Pancreas (tissue), 10 donors: ENCODE measurements around the gene ZFAND2B. TPM values are rescaled to one million over a fixed set of nuclear protein-coding genes. Genes with fewer than 3 reads are reported as not detected.
A peak's percentile ranks its signal among the peaks of the same experiment; 100 is the strongest.

ENCODE experiments used
- ATAC-seq, 4 donors: fragments of 200-7000 bp; cut with Tn5 transposase; one replicate each; pipeline versions ENCODE4 v1.8.0 to v1.9.1; 2020; ENCODE audit warnings: mild to moderate bottlenecking in 4 of 4, moderate library complexity in 4 of 4
- DNase-seq, 6 donors: peaks; one replicate each; pipeline ENCODE4 v3.0.0-alpha.2; 2020
- FAIRE-seq: peaks from 2 replicates; lab custom pipeline; 2012; peaks lifted over from hg19 to GRCh38; lab: Jason Lieb, UNC
- H3K27ac ChIP-seq, 4 donors: fragments of 200-600 bp; sonication (generic); 1 replicate in 3 of 4; 2 replicates in 1 of 4; pipeline versions ENCODE4 v1.5.0 to v1.8.0; 2020
- H3K27me3 ChIP-seq, 4 donors: fragments of 200-600 bp; one replicate each; pipeline ENCODE4 v1.8.0; 2021
- H3K36me3 ChIP-seq, 3 donors: fragments of 200-600 bp; sonication (generic) in 1 of 3; one replicate each; pipeline versions ENCODE4 v1.5.0 to v1.8.0; 2020 to 2021
- H3K4me1 ChIP-seq, 3 donors: fragments of 200-600 bp; one replicate each; pipeline ENCODE4 v1.8.0; 2021
- H3K4me3 ChIP-seq, 4 donors: fragments of 200-600 bp; sonication (generic) in 2 of 4; one replicate each; pipeline versions ENCODE4 v1.5.0 to v1.8.0; 2020 to 2021
- H3K9me3 ChIP-seq, 4 donors: fragments of 200-600 bp; one replicate each; pipeline ENCODE4 v1.8.0; 2021
- WGBS, 2 donors: extraction: QIAGEN DNeasy Blood & Tissue Kit; methylation state at CpG; one replicate each; pipeline ENCODE4 v1.1.7; 2013; 5-methylcytosine and 5-hydroxymethylcytosine counted together
- intact Hi-C, 3 donors: fragments of 100-400 bp; cut with DNase I; formaldehyde crosslinking; loops; one replicate each; pipeline versions ENCODE4 v1.11.1 to v1.14.2; 2022
- polyA plus RNA-seq, 2 donors: library from polyadenylated mRNA; stranded (reverse); fragments of 200-250 nt; gene quantifications; one replicate each; pipeline ENCODE4 v1.2.3, GENCODE V29; 2013
- total RNA-seq, 6 donors: library from RNA; stranded (reverse); fragmentation: NEBNext Ultra II Directional in 4 of 6; extraction: Animal tissue kit (Norgen Biotek cat#: 25700) in 4 of 6; gene quantifications; one replicate each; pipeline versions ENCODE4 v1.2.1 to v1.2.4, GENCODE V29; 2021 to 2023
- TF ChIP-seq, protein P1 (sequence below), 4 donors: fragments of 200-600 bp; sonication (generic) in 3 of 4; IDR thresholded peaks; one replicate each; pipeline versions ENCODE4 v1.5.0 to v1.8.0; 2021; ENCODE audit warnings: antibody characterized with exemption in 4 of 4
- donor health status: healthy with polysubstance abuse.
- donor health status: DM: no; HTN: no; CAD: no; lungs with moderate emphysema.
- donor health status: DM: no; HTN: no; CAD: no.
- donor health status: control.
- donor health status: control.
- donor health status: Bipolar disorder and iron deficiency.
- donor health status: DM: yes; HTN: yes; CAD: no.
- donor health status: DM: no; HTN: no; CAD: no.
- donor health status: DM: no; HTN: no; CAD: no.
- donor health status: DM: yes; HTN: yes; CAD: no.

Gene ZFAND2B
- total and polyA plus RNA-seq, 8 donors: 18.9 to 66.9 (median 27.1) TPM

DNA sequence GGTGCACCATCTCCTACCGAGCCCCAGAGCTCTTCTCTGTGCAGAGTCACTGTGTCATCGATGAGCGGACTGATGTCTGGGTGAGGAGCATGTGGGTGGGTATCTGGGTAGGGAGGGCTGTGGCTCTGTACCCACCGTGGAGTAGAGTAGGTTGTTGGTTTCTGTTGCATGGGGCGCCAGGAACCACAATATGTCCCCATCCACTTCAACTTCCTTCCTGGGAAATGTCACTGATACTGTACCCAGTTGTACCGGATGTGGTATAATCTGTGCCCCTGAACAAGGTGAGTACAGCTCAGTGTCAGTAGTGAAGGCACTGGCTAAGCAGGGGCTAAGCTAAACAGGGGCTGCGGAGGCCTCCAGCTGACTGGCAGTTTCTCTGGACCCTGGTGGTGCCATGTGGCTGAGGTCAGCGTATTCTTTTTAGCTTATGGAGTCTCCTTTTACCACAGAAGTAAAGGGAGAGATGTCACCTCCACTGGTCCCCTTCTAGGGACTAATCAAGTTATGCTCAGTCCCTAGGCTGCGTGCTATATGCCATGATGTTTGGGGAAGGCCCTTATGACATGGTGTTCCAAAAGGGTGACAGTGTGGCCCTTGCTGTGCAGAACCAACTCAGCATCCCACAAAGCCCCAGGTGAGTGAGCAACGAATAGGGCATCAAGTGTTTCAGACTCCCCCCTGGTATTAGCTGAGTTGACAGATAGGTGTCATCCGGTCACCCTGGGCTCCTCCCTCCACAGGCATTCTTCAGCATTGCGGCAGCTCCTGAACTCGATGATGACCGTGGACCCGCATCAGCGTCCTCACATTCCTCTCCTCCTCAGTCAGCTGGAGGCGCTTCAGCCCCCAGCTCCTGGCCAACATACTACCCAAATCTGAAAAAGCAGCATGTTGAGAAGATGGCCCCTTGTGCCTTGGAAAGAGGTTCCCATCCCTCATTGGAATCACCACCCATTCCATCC lies 41.4 kb downstream of the ZFAND2B start:
- FAIRE-seq: no peak
- H3K4me1 ChIP-seq: peaks cover 26 to 66% (median 32%) of the 10 kb centered on the region in 3 donors
- H3K27ac ChIP-seq: peak overlapping the region in 3 of 4 donors; percentile 90 to 96 (median 94)
- H3K36me3 ChIP-seq: peaks cover 0 to 5% (median 0%) of the 10 kb centered on the region in 3 donors
- TF ChIP-seq, protein P1, sequence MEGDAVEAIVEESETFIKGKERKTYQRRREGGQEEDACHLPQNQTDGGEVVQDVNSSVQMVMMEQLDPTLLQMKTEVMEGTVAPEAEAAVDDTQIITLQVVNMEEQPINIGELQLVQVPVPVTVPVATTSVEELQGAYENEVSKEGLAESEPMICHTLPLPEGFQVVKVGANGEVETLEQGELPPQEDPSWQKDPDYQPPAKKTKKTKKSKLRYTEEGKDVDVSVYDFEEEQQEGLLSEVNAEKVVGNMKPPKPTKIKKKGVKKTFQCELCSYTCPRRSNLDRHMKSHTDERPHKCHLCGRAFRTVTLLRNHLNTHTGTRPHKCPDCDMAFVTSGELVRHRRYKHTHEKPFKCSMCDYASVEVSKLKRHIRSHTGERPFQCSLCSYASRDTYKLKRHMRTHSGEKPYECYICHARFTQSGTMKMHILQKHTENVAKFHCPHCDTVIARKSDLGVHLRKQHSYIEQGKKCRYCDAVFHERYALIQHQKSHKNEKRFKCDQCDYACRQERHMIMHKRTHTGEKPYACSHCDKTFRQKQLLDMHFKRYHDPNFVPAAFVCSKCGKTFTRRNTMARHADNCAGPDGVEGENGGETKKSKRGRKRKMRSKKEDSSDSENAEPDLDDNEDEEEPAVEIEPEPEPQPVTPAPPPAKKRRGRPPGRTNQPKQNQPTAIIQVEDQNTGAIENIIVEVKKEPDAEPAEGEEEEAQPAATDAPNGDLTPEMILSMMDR (IDR thresholded peaks at IDR 0.05): no peak
- intact Hi-C loops: no loop called here
- H3K4me3 ChIP-seq: no peak overlapping the region
- no peak for DNase-seq
- ATAC-seq: no peak
- no peaks in the 10 kb centered on the region for H3K9me3 ChIP-seq
- H3K27me3 ChIP-seq: no peaks in the 10 kb centered on the region
- WGBS, 2 donors: 90 to 93% methylated on average over 17 of the region's 17 CpGs

DNA sequence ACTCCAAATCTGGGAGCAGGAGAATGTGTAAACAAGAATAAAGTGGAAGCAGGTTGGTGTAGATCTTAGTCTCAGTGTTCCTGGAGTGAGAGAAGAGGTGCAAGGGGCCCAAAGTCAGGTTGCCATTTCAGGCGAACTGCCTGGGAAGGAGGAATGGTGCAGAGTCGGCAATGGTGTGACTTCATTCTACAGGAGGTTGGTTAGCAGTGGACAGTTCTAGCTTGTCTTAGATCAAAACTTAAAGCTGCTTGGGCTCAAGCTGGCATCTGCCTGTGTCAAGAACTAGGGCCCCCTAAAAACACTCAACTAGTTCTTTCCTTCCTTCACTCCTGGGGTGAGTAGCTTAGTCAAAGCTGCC lies 42.2 kb downstream of the ZFAND2B start:
- FAIRE-seq (no peak), DNase-seq (no peak), ATAC-seq (no peak)
- intact Hi-C loops: no loop called here
- H3K4me1 ChIP-seq: peaks cover 26 to 66% (median 32%) of the 10 kb centered on the region in 3 donors
- H3K9me3 ChIP-seq: no peaks in the 10 kb centered on the region
- H3K27ac ChIP-seq: peak overlapping the region; percentile 90 to 96 (median 92)
- TF ChIP-seq, protein P1 (IDR thresholded peaks at IDR 0.05): no peak
- peak overlapping the region in 2 of 4 donors; percentile 14 to 25 for H3K4me3 ChIP-seq
- H3K27me3 ChIP-seq: no peaks in the 10 kb centered on the region
- 56 to 58% methylated on average over 2 of the region's 2 CpGs for WGBS, 2 donors
- H3K36me3 ChIP-seq: peaks cover 0 to 5% (median 0%) of the 10 kb centered on the region in 3 donors

DNA sequence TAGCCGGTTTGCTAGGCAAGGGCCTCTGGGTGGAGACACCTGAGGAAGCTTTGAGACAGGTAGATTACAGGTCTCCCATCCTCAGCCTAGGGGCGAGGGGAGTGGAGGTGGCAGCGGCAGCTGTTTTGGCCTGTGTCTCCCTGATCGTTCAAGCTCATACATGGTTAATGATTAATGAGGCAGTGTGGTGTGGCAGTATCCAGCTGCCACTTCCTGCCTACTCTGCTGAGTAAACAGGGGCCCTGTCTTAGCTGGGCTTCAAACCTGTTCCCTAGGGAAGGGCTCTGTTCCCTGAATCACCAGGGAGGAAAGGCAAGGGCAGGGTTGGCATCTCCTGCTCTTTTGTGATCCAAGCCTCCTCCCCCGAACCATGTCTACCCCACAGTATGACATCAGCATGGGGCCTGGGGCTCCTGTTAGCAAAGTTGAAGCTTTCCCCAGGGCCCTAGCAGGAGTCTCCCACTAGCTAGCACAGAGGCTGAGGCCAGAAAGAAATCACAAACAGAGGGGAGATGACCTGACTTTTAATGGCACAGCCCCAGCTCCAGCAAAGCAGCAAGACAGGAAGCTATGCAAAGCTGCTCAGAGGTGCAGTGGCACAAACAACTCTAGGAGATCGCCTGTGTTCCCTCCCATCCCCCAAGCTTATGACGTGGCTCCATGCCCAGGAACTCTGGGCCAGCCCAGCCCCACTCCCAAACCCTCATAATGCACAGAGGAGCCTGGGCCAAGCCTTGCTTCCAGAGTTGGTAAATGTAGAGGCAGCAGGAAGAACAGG lies 42.8 kb downstream of the ZFAND2B start:
- H3K27ac ChIP-seq: peak overlapping the region; percentile 90 to 96 (median 92)
- ATAC-seq (peak; percentile 66 to 71 (median 68)), FAIRE-seq (no peak), DNase-seq (peak; percentile 76 to 89 (median 88))
- 3 to 5% methylated on average over 7 of the region's 7 CpGs for WGBS, 2 donors
- H3K36me3 ChIP-seq: peaks cover 0 to 5% (median 0%) of the 10 kb centered on the region in 3 donors
- peak overlapping the region in 2 of 4 donors; percentile 14 to 25 for H3K4me3 ChIP-seq
- peaks cover 26 to 67% (median 32%) of the 10 kb centered on the region in 3 donors for H3K4me1 ChIP-seq
- TF ChIP-seq, protein P1 (IDR thresholded peaks at IDR 0.05): no peak
- H3K9me3 ChIP-seq: no peaks in the 10 kb centered on the region
- intact Hi-C loops: no loop called here
- no peaks in the 10 kb centered on the region for H3K27me3 ChIP-seq

DNA sequence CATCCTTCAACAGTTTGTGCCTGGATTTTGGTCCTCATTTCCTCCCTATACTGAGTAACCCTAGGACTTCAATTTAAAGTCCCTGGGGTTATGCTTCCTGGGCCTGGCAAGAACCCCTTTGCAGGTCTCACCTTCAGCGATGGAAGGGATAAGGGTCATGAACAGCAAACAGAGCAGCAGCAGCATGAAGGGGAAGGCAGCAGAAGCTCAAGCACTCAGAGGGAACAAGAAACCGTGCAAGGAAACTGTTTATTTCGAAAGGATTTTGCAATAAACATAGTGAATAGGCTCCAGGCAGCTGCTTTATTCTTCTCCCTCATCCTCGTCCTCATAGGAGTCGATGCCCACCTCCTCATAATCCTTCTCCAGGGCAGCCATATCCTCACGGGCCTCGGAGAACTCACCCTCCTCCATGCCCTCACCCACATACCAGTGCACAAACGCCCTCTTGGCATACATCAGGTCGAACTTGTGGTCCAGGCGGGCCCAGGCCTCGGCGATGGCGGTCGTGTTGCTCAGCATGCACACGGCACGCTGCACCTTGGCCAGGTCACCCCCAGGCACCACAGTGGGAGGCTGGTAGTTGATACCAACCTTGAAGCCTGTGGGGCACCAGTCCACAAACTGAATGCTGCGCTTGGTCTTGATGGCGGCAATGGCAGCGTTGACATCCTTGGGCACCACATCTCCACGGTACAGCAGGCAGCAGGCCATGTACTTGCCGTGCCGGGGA lies 43.6 kb downstream of the ZFAND2B start:
- Histone ChIP-seq H3K27ac (peak overlapping the region; percentile 90 to 96 (median 92)), H3K27me3 (no peaks in the 10 kb centered on the region), H3K4me1 (peaks cover 26 to 68% (median 32%) of the 10 kb centered on the region in 3 donors), H3K9me3 (no peaks in the 10 kb centered on the region), H3K36me3 (peaks cover 0 to 5% (median 0%) of the 10 kb centered on the region in 3 donors), H3K4me3 (peak overlapping the region in 1 of 4 donors; percentile 25)
- FAIRE-seq (no peak), ATAC-seq (no peak), DNase-seq (no peak)
- intact Hi-C loops: no loop called here
- WGBS, 2 donors: 78 to 79% methylated on average over 22 of the region's 22 CpGs
- TF ChIP-seq, protein P1 (IDR thresholded peaks at IDR 0.05): no peak
